Nephron (organoid): Measurements from ENCODE around the gene PCSK5.
A peak's percentile ranks its signal among the peaks of the same experiment; 100 is the strongest.

Source experiments
- H3K27ac Mint-ChIP-seq, 3 experiments: 2 replicates each; pipeline ENCODE4 v1.8.0; 2020; ENCODE audit warnings: mixed read lengths in 3 of 3, mild to moderate bottlenecking in 2 of 3, moderate library complexity in 1 of 3
- H3K27me3 Mint-ChIP-seq: 2 replicates; pipeline ENCODE4 v1.8.0; 2021; ENCODE audit warnings: low read depth, mild to moderate bottlenecking, moderate library complexity, mixed read lengths
- H3K36me3 Mint-ChIP-seq: 2 replicates; pipeline ENCODE4 v1.8.0; 2020; ENCODE audit warnings: low read depth, mixed read lengths
- H3K4me1 Mint-ChIP-seq: 2 replicates; pipeline ENCODE4 v1.8.0; 2020; ENCODE audit warnings: mixed read lengths
- H3K4me3 Mint-ChIP-seq, 3 experiments: 2 replicates each; pipeline ENCODE4 v1.8.0; 2020; ENCODE audit warnings: mild to moderate bottlenecking in 3 of 3, mixed read lengths in 3 of 3, moderate library complexity in 2 of 3
- H3K9me3 Mint-ChIP-seq: 2 replicates; pipeline ENCODE4 v1.8.0; 2020; ENCODE audit warnings: mixed read lengths
- TF ChIP-seq, protein P1 (sequence below), 3 experiments: fragments of 200-600 bp; sonication (generic); IDR thresholded peaks; one replicate each; pipeline ENCODE4 v1.5.0; 2021; ENCODE audit warnings: antibody characterized with exemption in 3 of 3; ENCODE audit not compliant: unreplicated experiment in 3 of 3

Gene PCSK5

GRCh38 chr9:75990156-75990555, 99.7 kb downstream of the PCSK5 start:
- Mint-ChIP-seq H3K9me3 (no peaks in the 10 kb centered on the region), H3K4me1 (peaks cover 5% of the 10 kb centered on the region), H3K36me3 (peaks cover 27% of the 10 kb centered on the region), H3K27ac (peak overlapping the region in 1 of 3 experiments; percentile 18), H3K4me3 (no peak overlapping the region), H3K27me3 (peaks cover 8% of the 10 kb centered on the region)
- TF ChIP-seq, protein P1, sequence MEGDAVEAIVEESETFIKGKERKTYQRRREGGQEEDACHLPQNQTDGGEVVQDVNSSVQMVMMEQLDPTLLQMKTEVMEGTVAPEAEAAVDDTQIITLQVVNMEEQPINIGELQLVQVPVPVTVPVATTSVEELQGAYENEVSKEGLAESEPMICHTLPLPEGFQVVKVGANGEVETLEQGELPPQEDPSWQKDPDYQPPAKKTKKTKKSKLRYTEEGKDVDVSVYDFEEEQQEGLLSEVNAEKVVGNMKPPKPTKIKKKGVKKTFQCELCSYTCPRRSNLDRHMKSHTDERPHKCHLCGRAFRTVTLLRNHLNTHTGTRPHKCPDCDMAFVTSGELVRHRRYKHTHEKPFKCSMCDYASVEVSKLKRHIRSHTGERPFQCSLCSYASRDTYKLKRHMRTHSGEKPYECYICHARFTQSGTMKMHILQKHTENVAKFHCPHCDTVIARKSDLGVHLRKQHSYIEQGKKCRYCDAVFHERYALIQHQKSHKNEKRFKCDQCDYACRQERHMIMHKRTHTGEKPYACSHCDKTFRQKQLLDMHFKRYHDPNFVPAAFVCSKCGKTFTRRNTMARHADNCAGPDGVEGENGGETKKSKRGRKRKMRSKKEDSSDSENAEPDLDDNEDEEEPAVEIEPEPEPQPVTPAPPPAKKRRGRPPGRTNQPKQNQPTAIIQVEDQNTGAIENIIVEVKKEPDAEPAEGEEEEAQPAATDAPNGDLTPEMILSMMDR (IDR thresholded peaks at IDR 0.05; ENCODE audit: unreplicated experiment in 3 of 3): no peak

- H3K4me3 Mint-ChIP-seq: no peak overlapping the region
- H3K4me1 Mint-ChIP-seq: peaks cover 5% of the 10 kb centered on the region
- TF ChIP-seq, protein P1 (IDR thresholded peaks at IDR 0.05; ENCODE audit: unreplicated experiment in 3 of 3): no peak
- H3K36me3 Mint-ChIP-seq: peaks cover 27% of the 10 kb centered on the region
- H3K27me3 Mint-ChIP-seq: peaks cover 8% of the 10 kb centered on the region
- no peaks in the 10 kb centered on the region for H3K9me3 Mint-ChIP-seq
- H3K27ac Mint-ChIP-seq: peak overlapping the region in 2 of 3 experiments; percentile 18 to 25
Observed at GRCh38 chr9:75990576-75991304, 100.3 kb downstream of the PCSK5 start.

DNA sequence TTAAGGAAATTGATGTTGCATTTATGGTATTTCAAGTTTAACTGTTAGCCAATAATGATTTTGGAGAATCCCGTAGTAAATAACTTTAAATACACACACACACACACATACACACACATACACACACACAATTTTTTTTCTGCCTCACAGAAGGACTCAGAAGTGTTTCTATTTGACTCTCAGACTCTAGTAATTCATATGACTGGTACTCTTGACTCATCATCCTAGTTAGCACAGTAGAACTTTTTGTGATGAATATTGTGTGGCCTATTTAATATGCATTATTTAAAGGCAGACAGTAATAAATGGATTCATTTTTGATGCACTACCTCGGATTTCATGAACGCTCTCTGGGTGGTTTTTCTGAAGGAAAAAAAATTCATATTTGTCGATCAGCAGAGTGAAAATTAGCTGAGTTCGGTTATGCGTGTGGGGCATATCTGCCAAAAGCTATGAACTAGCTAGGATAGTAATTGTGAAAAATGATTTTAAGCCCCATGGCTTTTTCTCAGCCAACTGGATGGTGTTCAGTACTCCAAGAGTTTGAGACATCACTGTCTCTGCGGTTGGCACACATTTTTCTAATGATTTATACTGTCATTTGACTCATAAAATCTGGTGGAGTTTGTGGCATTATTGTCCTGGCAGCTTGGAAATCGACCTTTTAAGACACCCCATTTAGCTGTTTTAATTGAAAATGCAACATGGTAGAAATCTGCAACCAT, 102.2 kb downstream of the PCSK5 start:
- peaks cover 12% of the 10 kb centered on the region for H3K36me3 Mint-ChIP-seq
- no peak overlapping the region for H3K27ac Mint-ChIP-seq
- H3K9me3 Mint-ChIP-seq: no peaks in the 10 kb centered on the region
- no peak overlapping the region for H3K4me3 Mint-ChIP-seq
- TF ChIP-seq, protein P1 (IDR thresholded peaks at IDR 0.05; ENCODE audit: unreplicated experiment in 3 of 3): no peak
- peaks cover 3% of the 10 kb centered on the region for H3K27me3 Mint-ChIP-seq
- peaks cover 14% of the 10 kb centered on the region for H3K4me1 Mint-ChIP-seq

GRCh38 chr9:75993434-75993833, 103.0 kb downstream of the PCSK5 start:
- Mint-ChIP-seq H3K9me3 (no peaks in the 10 kb centered on the region), H3K27ac (no peak overlapping the region), H3K36me3 (peaks cover 9% of the 10 kb centered on the region), H3K4me3 (no peak overlapping the region), H3K4me1 (peaks cover 14% of the 10 kb centered on the region), H3K27me3 (peaks cover under 1% of the 10 kb centered on the region)
- TF ChIP-seq, protein P1 (IDR thresholded peaks at IDR 0.05; ENCODE audit: unreplicated experiment in 3 of 3): no peak

GRCh38 chr9:75995066-75995465, 104.6 kb downstream of the PCSK5 start:
- H3K36me3 Mint-ChIP-seq: peaks cover 9% of the 10 kb centered on the region
- no peaks in the 10 kb centered on the region for H3K9me3 Mint-ChIP-seq
- H3K27me3 Mint-ChIP-seq: no peaks in the 10 kb centered on the region
- H3K4me3 Mint-ChIP-seq: no peak overlapping the region
- H3K4me1 Mint-ChIP-seq: peaks cover 13% of the 10 kb centered on the region
- TF ChIP-seq, protein P1 (IDR thresholded peaks at IDR 0.05; ENCODE audit: unreplicated experiment in 3 of 3): no peak
- H3K27ac Mint-ChIP-seq: no peak overlapping the region
